SIG-M5 treated with dmso at 0.1 percent for 504 hours (cell line): Measurements from ENCODE around the gene BRSK1.

ENCODE experiments used
- DNase-seq: peaks from one replicate; lab custom pipeline; 2025; ENCODE audit not compliant: unreplicated experiment; lab: John Stamatoyannopoulos, UW

BRSK1 gene

GRCh38 chr19:55273978-55274707, 9.7 kb upstream of the BRSK1 start:
- DNase-seq = no peak

DNA sequence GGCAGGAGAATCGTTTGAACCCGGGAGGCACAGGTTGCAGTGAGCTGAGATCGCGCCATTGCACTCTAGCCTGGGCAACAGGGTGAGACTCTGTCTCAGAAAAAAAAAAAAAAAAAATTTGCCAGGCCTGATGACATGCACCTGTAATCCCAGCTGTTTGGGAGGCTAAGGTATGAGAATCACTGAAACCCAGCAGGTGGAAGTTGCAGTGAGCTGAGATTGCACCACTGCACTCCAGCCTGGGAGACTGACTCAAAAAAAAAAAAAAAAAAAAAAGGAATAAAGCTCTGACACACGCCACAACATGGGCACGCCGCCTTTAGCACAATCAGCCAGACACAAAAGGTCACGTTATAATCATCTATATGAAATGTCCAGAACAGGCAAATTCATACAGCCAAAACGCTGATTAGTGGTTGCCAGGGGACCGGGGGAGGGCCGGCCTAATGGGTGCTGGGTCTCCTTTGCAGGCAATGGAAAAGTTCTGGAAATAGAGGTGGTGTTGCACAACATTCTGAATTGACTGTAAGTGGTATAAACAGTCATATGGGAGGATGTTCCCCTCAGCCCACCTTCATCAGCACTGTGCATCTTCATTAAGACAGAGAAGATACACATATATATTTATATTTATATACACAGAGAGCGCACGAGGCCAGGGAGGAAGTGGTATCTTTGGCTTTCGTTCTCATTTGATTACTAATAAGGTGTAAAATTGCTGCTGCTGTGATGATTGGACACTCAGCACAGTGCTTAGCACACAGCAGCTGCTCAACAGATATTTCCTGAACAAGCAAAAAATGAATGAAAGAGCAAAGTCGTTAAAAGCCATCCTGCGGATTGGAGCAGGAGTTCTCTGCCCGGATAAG, 7.7 kb upstream of the BRSK1 start:
- no peak for DNase-seq

- no peak for DNase-seq
These were observed 6.9 kb upstream of the BRSK1 start for GRCh38 chr19:55276720-55277430.

GRCh38 chr19:55277494-55277893, 6.3 kb upstream of the BRSK1 start:
- no peak for DNase-seq

GRCh38 chr19:55278391-55279135, 5.2 kb upstream of the BRSK1 start:
- DNase-seq = no peak

DNA sequence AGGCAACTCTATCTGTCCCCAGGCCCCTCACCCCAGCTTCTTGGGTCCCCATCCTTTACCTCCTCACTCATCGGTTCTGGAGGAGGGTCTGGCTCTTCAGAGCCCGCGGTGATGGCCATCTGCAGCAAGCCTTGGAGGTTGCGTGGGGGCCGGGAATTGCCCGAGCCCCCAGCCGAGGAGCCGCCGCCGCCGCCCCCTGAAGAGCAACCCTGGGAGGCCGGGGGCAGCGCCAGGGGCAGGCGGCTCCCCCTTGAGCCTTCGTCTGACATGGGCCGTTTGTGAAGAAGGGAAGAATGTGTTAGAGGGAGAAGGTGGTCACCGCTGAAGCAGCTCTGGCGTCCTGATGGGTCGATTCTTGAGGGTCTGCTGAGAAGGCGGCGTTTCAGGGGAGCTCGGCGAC, 4.5 kb upstream of the BRSK1 start:
- DNase-seq = no peak

- DNase-seq = peak; percentile 95
These were observed 3.8 kb upstream of the BRSK1 start, which contains the start of gene HSPBP1 for GRCh38 chr19:55279770-55280643. Gene HSPBP1 (minus strand): TSS chr19:55280110. CDS start chr19:55279608, 502 bp downstream.

GRCh38 chr19:55284405-55285058, 735 bp downstream of the BRSK1 start:
- no peak for DNase-seq

DNA sequence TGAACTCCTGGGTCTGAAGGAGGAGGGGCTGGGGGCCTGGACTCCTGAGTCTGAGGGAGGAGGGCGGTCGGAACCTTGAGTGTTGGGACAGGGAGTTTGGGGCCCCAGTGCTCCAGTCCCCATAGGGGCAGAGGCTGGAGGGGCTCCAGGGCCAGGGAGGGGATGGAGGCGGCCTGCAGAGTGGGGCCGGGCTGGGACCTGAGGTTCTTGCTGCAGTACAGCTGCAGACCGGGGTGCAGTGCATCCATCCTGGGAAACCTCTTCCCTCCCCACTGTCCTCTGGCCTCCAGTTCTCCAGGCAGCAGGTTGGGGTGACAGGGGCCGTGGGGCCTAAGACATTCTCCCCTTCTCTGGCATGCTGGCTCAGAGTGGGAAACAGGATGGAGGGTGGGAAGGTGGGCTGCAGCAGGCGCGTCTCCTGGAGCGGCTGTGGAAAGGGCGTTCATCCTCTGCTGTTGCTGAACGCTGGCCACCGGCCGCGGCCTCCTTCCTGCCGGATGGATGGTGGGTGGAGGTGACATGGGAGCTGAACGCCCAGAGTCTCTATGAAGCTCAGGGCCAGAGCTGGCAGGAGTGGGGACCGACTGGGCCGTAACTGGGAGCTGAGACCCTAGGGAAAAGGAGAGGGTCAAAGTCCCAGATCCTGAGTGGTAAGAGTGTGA, 1.6 kb downstream of the BRSK1 start:
- no peak for DNase-seq

DNA sequence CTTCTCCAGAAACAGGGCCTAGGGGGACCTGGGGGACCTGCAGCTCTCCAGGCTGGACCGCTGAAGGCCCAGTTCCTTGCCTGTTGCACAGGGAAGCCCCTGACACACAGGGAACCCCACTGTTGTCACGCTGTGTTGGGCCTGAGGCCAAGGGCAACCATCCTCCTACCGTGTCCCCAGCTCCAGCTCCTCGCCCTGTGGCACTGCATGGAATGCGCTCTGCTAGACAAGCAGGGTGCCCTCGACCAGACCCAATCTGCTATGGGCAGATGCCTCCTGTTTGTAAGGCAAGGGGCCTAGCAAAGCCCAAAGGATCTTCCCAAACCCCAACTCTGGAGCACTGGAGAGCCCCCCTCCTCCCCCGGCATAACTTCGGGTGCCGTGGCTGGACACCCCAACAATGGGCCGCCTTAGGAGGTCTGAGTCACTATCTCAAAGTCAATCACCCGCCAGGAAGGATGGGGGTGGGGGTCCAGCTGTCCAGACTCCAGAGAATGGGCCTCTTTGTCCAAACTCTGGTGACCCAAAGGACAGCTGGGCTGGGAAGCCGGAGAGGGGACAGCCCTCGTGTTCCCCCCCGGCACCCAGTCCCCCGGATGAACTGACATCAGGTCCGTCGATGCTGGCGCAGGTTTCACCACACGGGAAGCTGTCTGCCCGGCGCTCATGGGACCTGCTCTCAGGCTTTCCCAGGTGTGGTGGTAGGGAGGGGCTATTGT, 3.7 kb downstream of the BRSK1 start:
- no peak for DNase-seq

GRCh38 chr19:55289117-55289796, 5.5 kb downstream of the BRSK1 start:
- DNase-seq = no peak

GRCh38 chr19:55297267-55297666, 13.5 kb downstream of the BRSK1 start:
- DNase-seq = no peak

DNA sequence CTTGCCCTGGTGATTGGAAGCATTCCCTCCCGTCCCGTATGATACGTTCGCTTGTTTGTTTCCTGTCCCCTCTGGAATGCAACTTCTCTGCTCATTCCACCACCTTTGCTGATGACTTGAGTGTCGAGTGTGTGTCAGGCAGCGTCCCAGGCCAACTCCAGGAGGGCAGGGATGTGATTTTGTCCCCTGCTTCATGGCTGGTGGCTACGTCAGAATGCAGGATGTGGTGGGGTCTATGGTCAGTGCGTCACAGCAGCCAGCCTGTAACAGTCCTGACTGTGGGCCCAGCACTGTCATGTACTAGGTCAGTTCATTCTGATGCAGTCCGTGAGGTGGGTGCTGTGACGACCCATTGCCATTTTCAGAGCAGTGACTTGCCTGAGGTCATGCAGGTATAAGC, 16.2 kb downstream of the BRSK1 start:
- no peak for DNase-seq

DNA sequence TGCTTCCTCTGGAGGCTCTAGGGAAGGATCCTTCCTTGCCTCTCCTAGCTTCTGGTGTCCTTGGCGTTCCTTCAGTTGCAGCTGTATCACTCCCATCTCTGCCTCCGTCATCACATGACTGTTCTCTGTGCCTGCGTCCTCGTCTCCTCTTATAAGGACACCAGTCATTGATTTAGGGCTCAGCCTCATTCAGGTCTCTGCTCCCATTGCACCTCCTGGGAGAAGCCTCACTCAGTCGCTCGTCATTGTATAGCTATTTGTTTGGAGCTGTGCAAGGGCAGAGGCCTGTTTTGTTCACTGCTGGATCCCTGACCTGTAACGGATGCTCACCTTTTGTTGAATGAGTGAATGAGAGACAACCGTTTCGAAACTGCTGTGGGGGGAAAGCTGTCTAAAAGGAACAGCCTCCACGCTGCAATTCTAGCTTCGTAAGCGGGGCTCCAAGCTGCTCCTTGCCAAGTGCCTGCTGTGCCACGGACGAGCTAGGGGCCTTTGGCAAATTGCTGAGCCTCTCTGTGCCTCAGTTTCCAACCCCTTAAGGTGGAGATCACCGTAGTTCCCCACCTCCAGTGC, 17.2 kb downstream of the BRSK1 start:
- DNase-seq = no peak

GRCh38 chr19:55301459-55302317, 17.9 kb downstream of the BRSK1 start:
- peak; percentile 70 for DNase-seq

- no peak for DNase-seq
These were observed 18.5 kb downstream of the BRSK1 start for GRCh38 chr19:55302318-55302703.
